GM19025 (cell line): Measurements from ENCODE around the gene DCX.
"Not testable (repeated sequence)": the region's sequence is repeated elsewhere in the genome, so short reads cannot be mapped to it uniquely, and the experiment has no call there.

Source experiments
- ATAC-seq: cut with Tn5 transposase; IDR thresholded peaks from one replicate; pipeline ENCODE4 v1.9.1; 2021; ENCODE audit warnings: mild to moderate bottlenecking, low read depth, moderate library complexity; ENCODE audit not compliant: unreplicated experiment

The DCX gene

GRCh38 chrX:111375747-111376146 lies 36.2 kb downstream of the DCX start:
- ATAC-seq = no peak

GRCh38 chrX:111372086-111372485 lies 39.9 kb downstream of the DCX start:
- ATAC-seq = no peak

GRCh38 chrX:111365770-111366325 lies 46.1 kb downstream of the DCX start:
- no peak for ATAC-seq

GRCh38 chrX:111363741-111364140 lies 48.3 kb downstream of the DCX start:
- no peak for ATAC-seq

GRCh38 chrX:111361751-111362150 lies 50.2 kb downstream of the DCX start:
- no peak for ATAC-seq

- no peak for ATAC-seq
These were observed 51.2 kb downstream of the DCX start for GRCh38 chrX:111360839-111361238.

- no peak for ATAC-seq
These were observed 56.4 kb downstream of the DCX start for GRCh38 chrX:111355523-111356115.

GRCh38 chrX:111354496-111354895 lies 57.5 kb downstream of the DCX start:
- no peak for ATAC-seq

- ATAC-seq = no peak
These were observed 58.2 kb downstream of the DCX start for GRCh38 chrX:111353793-111354192.

GRCh38 chrX:111352424-111352823 lies 59.6 kb downstream of the DCX start:
- no peak for ATAC-seq

GRCh38 chrX:111349934-111350333 lies 62.1 kb downstream of the DCX start:
- no peak for ATAC-seq

- ATAC-seq = no peak
These were observed 62.9 kb downstream of the DCX start for GRCh38 chrX:111349101-111349500.

GRCh38 chrX:111348429-111348828 lies 63.6 kb downstream of the DCX start:
- no peak for ATAC-seq

GRCh38 chrX:111346150-111346549 lies 65.8 kb downstream of the DCX start:
- ATAC-seq = not testable (repeated sequence)

GRCh38 chrX:111340054-111340453 lies 71.9 kb downstream of the DCX start:
- ATAC-seq = no peak

- ATAC-seq = no peak
These were observed 72.8 kb downstream of the DCX start for GRCh38 chrX:111339212-111339611.

GRCh38 chrX:111338095-111338698 lies 73.8 kb downstream of the DCX start:
- ATAC-seq = no peak

GRCh38 chrX:111337067-111337637 lies 74.8 kb downstream of the DCX start:
- ATAC-seq = no peak

- ATAC-seq = no peak
These were observed 75.9 kb downstream of the DCX start for GRCh38 chrX:111336141-111336540.

GRCh38 chrX:111329370-111329769 lies 82.6 kb downstream of the DCX start:
- ATAC-seq = no peak

- no peak for ATAC-seq
These were observed 83.1 kb downstream of the DCX start for GRCh38 chrX:111328858-111329257.
